ENCODE measurements around the gene GRIFIN.

The GRIFIN gene

DNA sequence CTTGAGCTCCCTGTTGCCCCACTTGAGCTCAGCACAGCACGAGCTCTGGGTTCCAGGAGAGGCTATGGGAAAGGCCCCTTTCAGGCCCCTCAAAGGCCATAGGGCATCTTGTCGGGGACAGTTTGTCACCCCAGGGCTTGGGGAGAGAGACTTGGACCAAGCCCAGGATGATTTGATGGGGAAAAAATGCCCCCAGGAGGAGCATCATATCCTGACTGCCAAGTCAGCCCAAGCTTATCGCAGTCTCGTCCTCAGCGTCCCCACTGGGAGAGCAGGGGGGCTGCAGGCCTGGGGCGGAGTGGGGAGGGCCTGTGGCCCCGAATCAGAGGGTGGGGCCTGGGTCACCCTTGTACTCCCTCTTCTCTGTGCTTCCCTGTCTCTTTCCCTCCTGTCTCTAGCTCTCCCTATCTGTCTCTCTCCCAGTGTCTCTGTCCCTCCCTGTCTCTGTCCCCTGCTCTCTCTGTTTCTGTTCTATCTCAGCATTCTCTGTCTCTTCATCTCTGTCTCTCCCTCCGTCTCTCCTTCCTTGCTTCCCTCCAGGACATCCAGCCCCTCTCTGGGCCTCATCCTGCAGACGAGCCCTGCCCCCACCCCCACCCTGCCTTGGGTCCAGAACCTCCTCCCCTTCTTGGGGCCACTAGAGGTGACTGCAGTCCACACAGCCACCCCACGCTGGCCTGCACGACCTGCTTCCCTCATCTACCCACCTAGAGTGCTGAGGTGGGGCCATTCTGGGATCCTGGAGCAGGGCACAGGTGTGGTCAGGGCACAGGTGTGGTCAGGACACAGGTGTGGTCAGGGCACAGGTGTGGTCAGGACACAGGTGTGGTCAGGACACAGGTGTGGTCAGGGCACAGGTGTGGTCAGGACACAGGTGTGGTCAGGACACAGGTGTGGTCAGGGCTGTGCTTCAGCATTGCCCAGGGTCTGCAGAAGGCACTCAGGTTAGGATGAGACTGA, 17.3 kb upstream of the GRIFIN start:
- Histone ChIP-seq H3K9me3 (ENCODE audit: control insufficient read depth, low read length) (no peaks in the 10 kb centered on the region), H3K4me1 (ENCODE audit: control insufficient read depth, insufficient read depth, low read length) (peaks cover 21% of the 10 kb centered on the region), H3K4me3 (ENCODE audit: low read length) (no peak overlapping the region), H3K9ac (ENCODE audit: low read length) (no peak overlapping the region), H3K27me3 (ENCODE audit: control insufficient read depth, insufficient read depth, low read length) (peaks cover 6% of the 10 kb centered on the region), H3K36me3 (ENCODE audit: control insufficient read depth, insufficient read depth, low read length) (no peaks in the 10 kb centered on the region)

DNA sequence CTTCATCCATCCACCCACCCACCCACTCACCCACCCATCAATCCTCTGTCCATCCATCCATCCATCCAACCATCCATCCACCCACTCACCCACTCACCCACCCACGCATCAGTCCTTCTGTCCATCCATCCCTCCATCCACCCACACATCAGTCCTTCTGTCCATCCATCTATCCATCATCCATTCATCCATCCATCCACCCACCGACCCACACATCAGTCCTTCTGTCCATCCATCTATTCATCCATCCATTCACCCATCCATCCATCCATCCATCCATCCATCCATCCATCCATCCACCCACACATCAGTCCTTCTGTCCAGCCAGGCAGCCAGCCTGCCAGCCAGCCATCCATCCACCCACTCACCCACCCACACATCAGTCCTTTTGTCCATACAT, 15.8 kb upstream of the GRIFIN start:
- H3K27me3 ChIP-seq (ENCODE audit: control insufficient read depth, insufficient read depth, low read length) = peaks cover 9% of the 10 kb centered on the region
- H3K4me1 ChIP-seq (ENCODE audit: control insufficient read depth, insufficient read depth, low read length) = peaks cover 21% of the 10 kb centered on the region
- H3K9me3 ChIP-seq (ENCODE audit: control insufficient read depth, low read length) = no peaks in the 10 kb centered on the region
- no peak overlapping the region for H3K4me3 ChIP-seq (ENCODE audit: low read length)
- no peak overlapping the region for H3K9ac ChIP-seq (ENCODE audit: low read length)
- no peaks in the 10 kb centered on the region for H3K36me3 ChIP-seq (ENCODE audit: control insufficient read depth, insufficient read depth, low read length)

DNA sequence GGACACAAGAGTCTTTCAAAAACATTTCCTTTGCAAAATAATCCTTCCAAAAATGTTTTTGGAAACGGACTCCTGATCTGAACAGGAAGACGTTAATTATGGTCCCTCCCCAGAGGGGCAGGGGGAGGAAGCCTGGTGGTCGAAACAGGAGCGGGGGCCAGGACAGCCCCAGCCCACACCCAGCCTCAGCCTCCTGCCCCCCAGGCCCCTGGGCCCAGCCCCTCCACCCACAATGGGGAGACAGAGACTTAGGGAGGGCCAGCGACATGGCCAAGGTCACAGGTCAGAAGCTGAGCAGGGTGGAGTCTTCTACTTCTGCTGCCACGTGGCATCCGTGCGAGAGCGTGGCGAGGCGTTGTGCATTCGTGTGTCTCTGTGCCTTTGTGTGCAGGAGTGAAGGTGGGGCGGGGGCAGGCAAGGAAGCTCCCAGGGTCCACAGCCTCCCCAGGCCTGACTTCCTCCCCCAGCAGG, 14.0 kb upstream of the GRIFIN start:
- peaks cover 9% of the 10 kb centered on the region for H3K27me3 ChIP-seq (ENCODE audit: control insufficient read depth, insufficient read depth, low read length)
- no peaks in the 10 kb centered on the region for H3K9me3 ChIP-seq (ENCODE audit: control insufficient read depth, low read length)
- no peaks in the 10 kb centered on the region for H3K36me3 ChIP-seq (ENCODE audit: control insufficient read depth, insufficient read depth, low read length)
- no peak overlapping the region for H3K4me3 ChIP-seq (ENCODE audit: low read length)
- H3K9ac ChIP-seq (ENCODE audit: low read length) = no peak overlapping the region
- H3K4me1 ChIP-seq (ENCODE audit: control insufficient read depth, insufficient read depth, low read length) = peaks cover 21% of the 10 kb centered on the region

DNA sequence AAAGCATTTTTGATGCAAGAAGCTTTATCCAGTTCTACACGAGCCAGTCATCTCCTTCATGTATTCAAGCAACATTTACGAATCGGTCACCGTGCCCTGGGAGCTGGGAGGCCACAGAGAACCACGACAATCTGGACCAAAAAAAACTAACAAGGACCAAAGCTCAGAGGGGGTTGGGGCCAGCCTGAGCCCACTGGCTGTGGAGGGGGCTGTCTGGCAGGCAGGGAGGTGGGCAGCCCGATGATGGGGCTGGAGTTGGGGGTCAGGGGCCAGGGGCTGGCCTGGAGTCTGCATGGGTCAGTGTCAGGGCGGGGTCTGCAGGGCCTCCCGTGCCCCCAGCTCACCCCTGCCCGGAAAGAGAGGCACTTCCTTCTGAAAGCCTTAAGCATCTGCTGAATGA, 12.5 kb upstream of the GRIFIN start:
- peaks cover 9% of the 10 kb centered on the region for H3K4me1 ChIP-seq (ENCODE audit: control insufficient read depth, insufficient read depth, low read length)
- H3K4me3 ChIP-seq (ENCODE audit: low read length) = no peak overlapping the region
- no peaks in the 10 kb centered on the region for H3K36me3 ChIP-seq (ENCODE audit: control insufficient read depth, insufficient read depth, low read length)
- H3K9me3 ChIP-seq (ENCODE audit: control insufficient read depth, low read length) = no peaks in the 10 kb centered on the region
- peaks cover 9% of the 10 kb centered on the region for H3K27me3 ChIP-seq (ENCODE audit: control insufficient read depth, insufficient read depth, low read length)
- H3K9ac ChIP-seq (ENCODE audit: low read length) = no peak overlapping the region

DNA sequence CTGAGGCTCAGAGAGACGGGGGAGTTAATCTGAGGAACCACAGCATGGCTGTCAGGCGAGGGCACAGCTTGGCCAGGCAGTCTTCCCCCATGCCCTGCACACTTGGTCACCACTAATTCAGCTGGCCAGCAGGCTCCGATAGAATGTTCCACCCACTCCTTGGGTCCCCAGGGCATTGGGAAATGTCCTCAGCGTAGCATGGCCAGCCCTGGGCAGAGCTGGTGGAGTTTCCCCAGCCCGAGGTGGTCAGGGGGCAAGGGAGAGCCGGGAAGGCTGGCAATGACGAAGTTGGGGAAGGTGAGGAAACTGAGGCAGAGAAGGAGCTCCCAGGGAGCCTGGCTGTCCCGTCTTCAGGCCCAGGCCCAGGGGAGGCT, 12.1 kb upstream of the GRIFIN start:
- Histone ChIP-seq H3K4me1 (ENCODE audit: control insufficient read depth, insufficient read depth, low read length) (peaks cover 5% of the 10 kb centered on the region), H3K9ac (ENCODE audit: low read length) (no peak overlapping the region)

DNA sequence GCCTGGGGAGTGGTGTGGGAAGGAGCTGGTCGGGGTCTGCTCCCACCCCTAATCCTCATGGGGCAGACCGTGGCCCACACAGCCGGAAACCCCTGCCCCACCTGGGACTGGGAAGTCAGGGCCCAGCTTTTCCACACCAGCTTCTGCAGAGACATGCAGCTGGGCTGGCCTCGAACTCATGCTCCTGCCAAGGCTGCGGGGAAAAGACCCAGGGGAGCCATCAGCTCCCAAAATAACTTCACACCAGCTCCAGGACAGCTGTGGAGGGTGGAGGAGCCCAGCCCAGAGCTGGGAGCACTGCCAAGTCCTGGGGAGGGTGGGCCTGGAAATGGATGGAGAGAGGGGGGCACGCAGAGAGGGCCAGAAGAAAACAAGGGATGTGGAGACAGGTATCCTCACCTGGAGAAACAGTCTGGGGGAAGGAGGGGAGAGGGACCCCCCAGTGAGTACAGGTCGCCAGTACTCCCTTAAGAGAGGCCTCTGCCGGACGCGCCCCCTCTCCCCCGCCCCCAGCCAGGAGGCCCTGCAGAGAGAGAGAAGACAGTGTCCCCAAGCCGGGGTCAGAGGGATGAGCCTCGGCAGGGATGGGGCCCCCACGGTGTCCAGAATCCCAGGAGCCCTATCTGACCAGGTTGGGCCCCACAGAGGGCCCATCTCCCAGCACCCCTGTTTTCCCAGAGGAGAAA, 11.5 kb upstream of the GRIFIN start:
- H3K36me3 ChIP-seq (ENCODE audit: control insufficient read depth, insufficient read depth, low read length) = no peaks in the 10 kb centered on the region
- H3K4me3 ChIP-seq (ENCODE audit: low read length) = no peak overlapping the region
- H3K9me3 ChIP-seq (ENCODE audit: control insufficient read depth, low read length) = no peaks in the 10 kb centered on the region
- no peaks in the 10 kb centered on the region for H3K4me1 ChIP-seq (ENCODE audit: control insufficient read depth, insufficient read depth, low read length)
- H3K27me3 ChIP-seq (ENCODE audit: control insufficient read depth, insufficient read depth, low read length) = peaks cover 3% of the 10 kb centered on the region
- no peak overlapping the region for H3K9ac ChIP-seq (ENCODE audit: low read length)

More for the DNA sequence above, 12.1 kb upstream of the GRIFIN start:
- no peaks in the 10 kb centered on the region for H3K9me3 ChIP-seq (ENCODE audit: control insufficient read depth, low read length)
- H3K4me3 ChIP-seq (ENCODE audit: low read length) = no peak overlapping the region
- H3K27me3 ChIP-seq (ENCODE audit: control insufficient read depth, insufficient read depth, low read length) = peaks cover 7% of the 10 kb centered on the region
- H3K36me3 ChIP-seq (ENCODE audit: control insufficient read depth, insufficient read depth, low read length) = no peaks in the 10 kb centered on the region

DNA sequence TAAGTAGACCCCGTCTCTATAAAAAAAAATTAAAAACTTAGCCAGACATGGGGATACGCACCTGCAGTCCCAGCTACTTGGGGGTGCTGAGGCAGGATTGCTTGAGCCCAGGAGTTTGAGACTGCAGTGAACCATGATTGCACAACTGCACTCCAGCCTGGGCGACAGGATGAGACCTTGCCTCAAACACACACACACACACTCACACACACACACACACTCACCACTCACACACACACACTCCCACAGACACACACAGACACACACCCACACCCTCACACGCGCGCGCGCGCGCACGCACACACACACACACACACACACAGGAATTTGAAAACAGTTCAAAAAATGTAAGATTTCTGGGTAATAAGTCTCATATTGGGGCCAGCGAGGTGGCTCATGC, 8.7 kb upstream of the GRIFIN start:
- Histone ChIP-seq H3K9me3 (ENCODE audit: control insufficient read depth, low read length) (no peaks in the 10 kb centered on the region), H3K4me1 (ENCODE audit: control insufficient read depth, insufficient read depth, low read length) (no peaks in the 10 kb centered on the region), H3K4me3 (ENCODE audit: low read length) (no peak overlapping the region), H3K36me3 (ENCODE audit: control insufficient read depth, insufficient read depth, low read length) (no peaks in the 10 kb centered on the region), H3K27me3 (ENCODE audit: control insufficient read depth, insufficient read depth, low read length) (peaks cover 3% of the 10 kb centered on the region), H3K9ac (ENCODE audit: low read length) (no peak overlapping the region)

DNA sequence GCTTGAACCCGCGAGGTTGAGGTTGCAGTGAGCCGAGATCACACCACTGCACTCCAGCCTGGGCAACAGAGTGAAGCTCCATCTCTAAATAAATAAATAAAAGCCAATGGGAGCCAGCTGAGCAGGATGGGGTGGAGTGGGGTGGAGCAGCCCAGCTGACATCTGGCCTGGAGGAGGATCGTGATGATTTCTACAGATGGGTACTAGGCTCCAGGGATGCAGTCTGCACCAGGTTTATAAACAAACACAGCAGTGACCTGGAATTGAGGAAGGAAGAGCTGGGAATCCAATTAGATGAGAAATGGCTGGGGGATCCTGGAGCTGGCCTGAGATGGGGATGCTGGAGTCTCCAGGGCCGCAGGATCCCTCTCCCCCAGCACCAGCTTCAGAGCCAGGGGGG, 7.3 kb upstream of the GRIFIN start:
- peaks cover 12% of the 10 kb centered on the region for H3K4me1 ChIP-seq (ENCODE audit: control insufficient read depth, insufficient read depth, low read length)
- H3K4me3 ChIP-seq (ENCODE audit: low read length) = no peak overlapping the region
- H3K9ac ChIP-seq (ENCODE audit: low read length) = no peak overlapping the region
- no peaks in the 10 kb centered on the region for H3K36me3 ChIP-seq (ENCODE audit: control insufficient read depth, insufficient read depth, low read length)
- no peaks in the 10 kb centered on the region for H3K9me3 ChIP-seq (ENCODE audit: control insufficient read depth, low read length)
- H3K27me3 ChIP-seq (ENCODE audit: control insufficient read depth, insufficient read depth, low read length) = peaks cover 3% of the 10 kb centered on the region

DNA sequence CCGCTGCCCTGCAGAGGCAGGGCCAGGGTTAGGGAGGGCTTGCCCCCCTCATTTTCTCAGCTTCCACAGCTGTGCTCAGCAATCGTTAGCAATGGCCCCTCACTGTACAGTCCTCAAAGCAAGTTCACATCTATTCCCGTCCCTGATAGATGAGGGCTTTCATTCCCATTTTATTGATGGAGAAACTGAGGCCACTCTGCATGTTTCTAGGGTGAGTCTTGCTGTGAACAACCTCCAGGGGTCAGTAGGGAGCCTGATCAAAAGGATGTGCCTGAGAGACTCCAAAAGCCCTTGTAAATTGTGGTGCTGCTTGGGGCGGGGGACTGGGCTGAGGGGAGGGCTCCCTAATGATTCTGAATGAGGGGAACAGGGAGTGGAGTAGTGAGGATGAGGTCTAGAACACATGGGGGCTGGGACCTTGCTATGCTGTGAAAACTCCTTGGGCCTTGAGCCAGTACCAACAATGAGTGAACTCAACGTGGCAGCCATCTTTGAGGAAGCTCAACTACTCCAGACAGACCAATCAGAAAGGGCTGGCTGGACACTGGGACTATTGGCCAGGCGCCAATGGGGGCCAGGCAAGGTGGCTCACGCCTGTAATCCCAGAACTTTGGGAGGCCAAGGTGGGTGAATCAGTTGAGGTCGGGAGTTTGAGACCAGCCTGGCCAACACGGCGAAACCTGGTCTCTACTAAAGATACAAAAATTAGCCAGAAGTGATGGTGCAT, 6.7 kb upstream of the GRIFIN start:
- Histone ChIP-seq H3K4me3 (ENCODE audit: low read length) (no peak overlapping the region), H3K4me1 (ENCODE audit: control insufficient read depth, insufficient read depth, low read length) (peaks cover 18% of the 10 kb centered on the region), H3K27me3 (ENCODE audit: control insufficient read depth, insufficient read depth, low read length) (no peaks in the 10 kb centered on the region), H3K9ac (ENCODE audit: low read length) (no peak overlapping the region), H3K9me3 (ENCODE audit: control insufficient read depth, low read length) (no peaks in the 10 kb centered on the region), H3K36me3 (ENCODE audit: control insufficient read depth, insufficient read depth, low read length) (no peaks in the 10 kb centered on the region)

DNA sequence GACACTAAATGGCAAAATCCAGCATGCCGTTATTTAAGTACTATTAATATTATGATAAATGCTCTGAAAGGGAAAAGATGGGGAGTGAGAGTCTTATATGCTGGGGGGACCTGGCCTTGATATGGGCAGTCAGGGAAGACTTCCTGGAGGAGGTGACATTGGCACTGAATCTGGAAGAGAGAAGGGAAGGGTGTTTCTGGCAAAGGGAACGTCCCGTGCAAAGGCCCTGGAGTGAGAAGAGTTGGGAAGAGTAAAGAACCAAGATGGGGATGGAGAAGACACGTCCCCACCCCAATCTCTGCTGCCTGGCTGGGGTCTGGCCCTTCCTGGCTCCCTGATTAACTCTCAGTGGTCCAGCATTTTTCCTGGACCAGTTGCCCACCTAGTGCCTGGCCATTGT, 5.0 kb upstream of the GRIFIN start:
- Histone ChIP-seq H3K9ac (ENCODE audit: low read length) (no peak overlapping the region), H3K4me3 (ENCODE audit: low read length) (no peak overlapping the region), H3K27me3 (ENCODE audit: control insufficient read depth, insufficient read depth, low read length) (no peaks in the 10 kb centered on the region), H3K4me1 (ENCODE audit: control insufficient read depth, insufficient read depth, low read length) (peaks cover 33% of the 10 kb centered on the region), H3K9me3 (ENCODE audit: control insufficient read depth, low read length) (no peaks in the 10 kb centered on the region), H3K36me3 (ENCODE audit: control insufficient read depth, insufficient read depth, low read length) (no peaks in the 10 kb centered on the region)

DNA sequence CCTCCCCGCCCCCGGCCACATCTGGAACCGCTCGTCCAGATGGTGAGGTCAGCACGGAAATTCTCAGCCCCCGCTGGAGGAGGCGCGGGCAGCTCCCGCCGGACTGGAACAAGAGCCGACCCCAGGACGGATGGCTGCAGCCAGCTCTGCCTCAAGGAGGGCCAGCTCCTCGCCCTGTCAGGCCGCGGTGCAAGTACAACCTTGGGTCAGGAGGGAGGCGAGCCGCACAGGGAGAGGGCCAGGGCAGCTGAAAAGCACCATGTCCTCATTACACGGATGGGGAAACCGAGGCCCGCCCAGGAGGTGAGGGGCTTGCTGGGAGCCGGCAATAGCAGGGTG, 3.8 kb upstream of the GRIFIN start:
- Histone ChIP-seq H3K4me3 (ENCODE audit: low read length) (no peak overlapping the region), H3K36me3 (ENCODE audit: control insufficient read depth, insufficient read depth, low read length) (no peaks in the 10 kb centered on the region), H3K9me3 (ENCODE audit: control insufficient read depth, low read length) (no peaks in the 10 kb centered on the region), H3K4me1 (ENCODE audit: control insufficient read depth, insufficient read depth, low read length) (peaks cover 33% of the 10 kb centered on the region), H3K9ac (ENCODE audit: low read length) (no peak overlapping the region), H3K27me3 (ENCODE audit: control insufficient read depth, insufficient read depth, low read length) (no peaks in the 10 kb centered on the region)
